Measurements from ENCODE around the gene TUBA4B. TPM values are rescaled to one million over a fixed set of nuclear protein-coding genes. Genes with fewer than 3 reads are reported as not detected.

The TUBA4B gene
- total RNA-seq, 2 experiments from 2014 or later = not detected

DNA sequence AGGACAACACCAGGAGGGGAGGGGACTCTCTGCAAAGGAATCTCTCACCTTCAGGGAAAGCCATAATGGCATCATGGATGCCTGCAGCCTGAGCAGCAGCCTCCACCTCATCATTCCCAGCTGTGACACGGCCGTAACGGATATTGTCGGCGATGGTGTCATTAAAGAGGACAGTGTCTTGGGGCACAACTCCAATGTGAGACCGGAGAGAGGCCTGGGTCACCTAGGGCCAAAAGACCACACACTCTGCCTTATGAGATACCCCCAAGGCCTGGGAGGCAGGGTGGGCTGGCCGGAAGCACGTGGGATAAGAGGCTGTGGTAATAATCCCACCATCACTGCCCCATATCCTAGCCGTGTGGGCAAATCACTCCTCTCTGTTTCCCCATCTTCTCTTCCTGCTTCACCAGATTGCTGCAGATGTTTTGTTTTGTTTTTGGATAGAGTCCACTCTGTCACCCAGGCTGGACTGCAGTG is 42.1 kb upstream of the TUBA4B start:
- peak overlapping the region; percentile 93 for H3K27ac Mint-ChIP-seq
- H3K27me3 Mint-ChIP-seq = no peaks in the 10 kb centered on the region
- H3K4me3 Mint-ChIP-seq = peak overlapping the region; percentile 63
- no peak for DNase-seq
- H3K9me3 Mint-ChIP-seq = no peaks in the 10 kb centered on the region
- H3K4me1 Mint-ChIP-seq = peaks cover 48% of the 10 kb centered on the region
- no peak for ATAC-seq (ENCODE audit: low read depth)
- H3K36me3 Mint-ChIP-seq = peaks cover 19% of the 10 kb centered on the region
- POLR2A ChIA-PET = interaction anchor here (0.7 to 1.9 kb wide), 13 partner anchors 10 to 152 kb away, joined by 3 to 31 read pairs (median 5); partner anchors contain the start of genes ANKZF1, ATG9A, CNPPD1 and TUBA4A

- DNase-seq = no peak
- H3K36me3 Mint-ChIP-seq = peaks cover 22% of the 10 kb centered on the region
- POLR2A ChIA-PET = interaction anchor here (1.2 kb wide), 1 partner anchor 36 kb away, joined by 3 read pairs; the partner anchor contains the start of gene CNPPD1
- H3K9me3 Mint-ChIP-seq = no peaks in the 10 kb centered on the region
- no peak overlapping the region for H3K4me3 Mint-ChIP-seq
- H3K27me3 Mint-ChIP-seq = no peaks in the 10 kb centered on the region
- H3K27ac Mint-ChIP-seq = peak overlapping the region; percentile 34
- no peak for ATAC-seq (ENCODE audit: low read depth)
- H3K4me1 Mint-ChIP-seq = peaks cover 45% of the 10 kb centered on the region
These were observed 40.0 kb upstream of the TUBA4B start for GRCh38 chr2:219213026-219213415.

DNA sequence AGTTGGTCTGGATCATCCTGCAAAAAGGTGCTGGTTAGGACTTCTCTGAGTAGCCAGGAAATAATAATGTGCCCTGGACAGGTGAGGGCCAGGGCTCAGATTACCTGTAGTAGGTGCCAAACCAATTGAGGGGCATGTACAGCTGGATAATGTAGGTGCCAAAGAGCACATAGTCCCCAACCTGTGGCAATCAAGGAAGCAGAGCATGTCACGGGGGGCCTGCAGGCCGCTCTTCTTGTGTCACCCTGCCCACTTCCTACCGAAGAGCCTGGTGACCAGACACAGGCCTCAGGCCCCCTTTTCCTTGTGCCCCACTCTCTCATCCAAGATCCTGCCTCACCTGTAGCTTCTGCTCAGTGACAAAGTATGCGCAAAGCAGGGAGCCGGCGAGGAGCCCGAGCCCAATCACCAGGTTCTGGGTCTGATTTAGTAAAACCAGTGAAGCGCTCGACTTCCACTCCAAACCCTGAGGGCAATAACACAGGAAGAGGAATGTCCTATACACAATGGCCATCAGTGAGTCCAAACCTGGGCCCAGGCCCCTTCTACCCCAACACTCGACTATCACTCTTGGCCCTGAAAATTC is 39.5 kb upstream of the TUBA4B start:
- peaks cover 17% of the 10 kb centered on the region for H3K36me3 Mint-ChIP-seq
- H3K27ac Mint-ChIP-seq = peak overlapping the region; percentile 34
- ATAC-seq (ENCODE audit: low read depth) = no peak
- POLR2A ChIA-PET = interaction anchor here (1.2 to 1.4 kb wide), 2 partner anchors 37 to 38 kb away, joined by 3 to 5 read pairs; partner anchors contain the start of gene CNPPD1
- no peaks in the 10 kb centered on the region for H3K9me3 Mint-ChIP-seq
- no peaks in the 10 kb centered on the region for H3K27me3 Mint-ChIP-seq
- no peak overlapping the region for H3K4me3 Mint-ChIP-seq
- DNase-seq = no peak
- peaks cover 40% of the 10 kb centered on the region for H3K4me1 Mint-ChIP-seq

GRCh38 chr2:219214141-219214540 is 38.9 kb upstream of the TUBA4B start:
- H3K27ac Mint-ChIP-seq = peak overlapping the region; percentile 28
- ATAC-seq (ENCODE audit: low read depth) = no peak
- H3K9me3 Mint-ChIP-seq = no peaks in the 10 kb centered on the region
- peaks cover 37% of the 10 kb centered on the region for H3K4me1 Mint-ChIP-seq
- DNase-seq = no peak
- H3K36me3 Mint-ChIP-seq = peaks cover 17% of the 10 kb centered on the region
- no peak overlapping the region for H3K4me3 Mint-ChIP-seq
- no peaks in the 10 kb centered on the region for H3K27me3 Mint-ChIP-seq
- POLR2A ChIA-PET = interaction anchor here (1.4 kb wide), 1 partner anchor 39 kb away, joined by 5 read pairs; no protein-coding TSS in a partner anchor

GRCh38 chr2:219214786-219215185 is 38.3 kb upstream of the TUBA4B start:
- Mint-ChIP-seq H3K4me3 (no peak overlapping the region), H3K36me3 (peaks cover 19% of the 10 kb centered on the region)
- POLR2A ChIA-PET = interaction anchor here (1.4 kb wide), 2 partner anchors 9 to 39 kb away, joined by 5 to 8 read pairs; partner anchors contain the start of gene ZFAND2B

DNA sequence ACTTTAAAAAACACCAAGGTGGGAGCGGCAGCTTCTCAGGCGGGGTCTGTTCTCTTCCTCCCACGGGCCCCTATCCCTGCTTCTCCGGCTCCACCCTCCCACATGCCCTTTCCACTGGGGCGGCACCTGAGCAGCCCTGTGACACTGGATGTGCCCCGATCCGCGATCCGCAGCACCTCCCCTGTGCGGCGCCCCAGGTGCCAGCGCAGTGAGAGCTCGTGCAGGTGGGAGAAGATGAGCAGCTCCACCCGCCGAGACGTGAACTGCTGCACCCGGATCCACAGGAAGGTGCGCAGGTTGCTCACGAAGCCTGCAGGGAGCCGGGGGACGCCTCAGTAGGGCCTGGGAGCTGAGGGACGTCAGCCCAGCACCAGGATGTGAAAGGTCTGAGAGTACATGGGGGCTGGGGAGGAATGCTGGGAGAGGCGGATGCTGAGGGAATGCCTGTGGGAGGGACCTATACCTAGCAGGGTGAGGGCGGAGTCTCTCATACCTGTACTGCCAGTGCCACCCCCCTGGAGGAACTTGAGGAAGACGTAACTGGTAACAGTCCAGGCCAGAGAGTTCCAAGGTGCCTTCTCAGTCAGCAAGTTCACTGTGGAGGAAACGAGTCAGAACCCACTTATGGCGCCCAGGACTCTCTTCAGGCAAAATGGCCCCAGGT is 37.0 kb upstream of the TUBA4B start:
- Mint-ChIP-seq H3K9me3 (no peaks in the 10 kb centered on the region), H3K4me1 (peaks cover 23% of the 10 kb centered on the region), H3K27ac (no peak overlapping the region), H3K36me3 (peaks cover 18% of the 10 kb centered on the region), H3K27me3 (no peaks in the 10 kb centered on the region), H3K4me3 (no peak overlapping the region)
- POLR2A ChIA-PET = interaction anchor here (0.7 to 3.7 kb wide), 5 partner anchors 10 to 39 kb away, joined by 3 to 34 read pairs (median 7); partner anchors contain the start of genes ANKZF1, ATG9A, CNPPD1 and STK16
- ATAC-seq (ENCODE audit: low read depth) = no peak
- DNase-seq = no peak

More at GRCh38 chr2:219214786-219215185, 38.3 kb upstream of the TUBA4B start:
- Mint-ChIP-seq H3K27ac (no peak overlapping the region), H3K4me1 (peaks cover 32% of the 10 kb centered on the region), H3K9me3 (no peaks in the 10 kb centered on the region), H3K27me3 (no peaks in the 10 kb centered on the region)
- DNase-seq = no peak
- ATAC-seq (ENCODE audit: low read depth) = no peak

- ATAC-seq (ENCODE audit: low read depth) (no peak), DNase-seq (no peak)
- Mint-ChIP-seq H3K27ac (no peak overlapping the region), H3K36me3 (peaks cover 17% of the 10 kb centered on the region), H3K27me3 (no peaks in the 10 kb centered on the region), H3K4me1 (peaks cover 18% of the 10 kb centered on the region), H3K4me3 (peak overlapping the region; percentile 35), H3K9me3 (no peaks in the 10 kb centered on the region)
- POLR2A ChIA-PET = interaction anchor here (1.1 to 3.7 kb wide), 3 partner anchors 10 to 29 kb away, joined by 3 to 34 read pairs (median 7); partner anchors contain the start of genes ANKZF1, ATG9A, STK16 and ZFAND2B
These were observed 36.5 kb upstream of the TUBA4B start for GRCh38 chr2:219216535-219216915.

- Mint-ChIP-seq H3K36me3 (peaks cover 15% of the 10 kb centered on the region), H3K27ac (peak overlapping the region; percentile 65), H3K4me1 (peaks cover 17% of the 10 kb centered on the region), H3K4me3 (peak overlapping the region; percentile 82), H3K9me3 (no peaks in the 10 kb centered on the region), H3K27me3 (no peaks in the 10 kb centered on the region)
- peak; percentile 39 for ATAC-seq (ENCODE audit: low read depth)
- POLR2A ChIA-PET = interaction anchor here (0.9 to 3.7 kb wide), 10 partner anchors 11 to 61 kb away, joined by 3 to 34 read pairs (median 7); partner anchors contain the start of genes ANKZF1, ATG9A, CNPPD1 and DNAJB2
- no peak for DNase-seq
These were observed 34.8 kb upstream of the TUBA4B start for GRCh38 chr2:219218217-219218731.

DNA sequence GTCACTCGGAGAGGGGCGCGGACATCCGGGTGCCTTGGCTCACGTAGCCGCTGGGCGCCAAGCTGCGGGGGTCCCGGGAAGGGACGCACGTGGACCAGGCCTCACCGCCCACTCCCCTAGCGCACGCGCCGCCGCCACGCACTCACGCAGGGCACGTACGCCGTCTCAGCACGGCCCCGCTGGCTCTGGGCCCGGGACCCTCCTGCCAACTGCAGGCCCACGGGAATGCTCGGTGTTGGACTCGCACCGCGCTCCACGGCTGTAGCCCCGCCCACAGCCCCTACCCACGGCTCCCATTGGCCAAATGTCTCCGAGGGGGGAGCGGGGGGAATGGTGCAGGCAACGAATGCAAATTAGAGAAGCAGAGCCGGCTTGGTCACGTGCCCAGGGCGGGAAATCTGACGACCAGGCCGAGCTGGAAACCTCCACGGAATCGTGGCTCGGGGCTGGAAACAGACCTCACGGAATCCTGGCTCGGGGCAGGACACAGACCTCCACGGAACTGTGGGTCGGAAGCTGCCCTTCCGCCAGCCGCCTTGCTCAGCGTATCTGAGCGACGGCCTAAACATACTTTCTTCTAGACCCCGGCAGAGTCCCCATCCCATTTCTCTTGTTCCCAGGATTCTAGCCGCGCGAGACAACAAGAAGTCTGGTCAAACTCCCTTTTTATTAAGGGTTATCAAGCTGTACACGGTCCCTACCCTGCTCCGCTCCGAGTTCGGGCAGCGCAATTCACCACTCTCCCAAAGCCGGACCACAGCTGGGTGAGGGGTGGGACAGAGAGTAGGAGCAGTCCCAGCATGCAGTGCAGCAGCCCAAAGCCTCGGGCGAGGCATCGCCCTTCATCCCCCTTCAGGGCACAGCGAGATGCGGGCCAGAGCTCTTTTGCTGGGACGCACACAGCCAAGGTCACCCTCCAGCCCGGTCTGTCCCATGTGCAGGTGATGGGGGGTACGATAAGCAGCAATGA is 34.0 kb upstream of the TUBA4B start, which contains the start of gene ABCB6:
TSS of gene ABCB6 (minus strand) at position 227 of the 970 bp plus-strand sequence. CDS start 285 bp downstream, outside the sequence.
- POLR2A ChIA-PET = interaction anchor here (0.7 to 3.7 kb wide), 11 partner anchors 10 to 76 kb away, joined by 3 to 34 read pairs (median 6); partner anchors contain the start of genes ANKZF1, ATG9A, CNPPD1 and DNAJB2

DNA sequence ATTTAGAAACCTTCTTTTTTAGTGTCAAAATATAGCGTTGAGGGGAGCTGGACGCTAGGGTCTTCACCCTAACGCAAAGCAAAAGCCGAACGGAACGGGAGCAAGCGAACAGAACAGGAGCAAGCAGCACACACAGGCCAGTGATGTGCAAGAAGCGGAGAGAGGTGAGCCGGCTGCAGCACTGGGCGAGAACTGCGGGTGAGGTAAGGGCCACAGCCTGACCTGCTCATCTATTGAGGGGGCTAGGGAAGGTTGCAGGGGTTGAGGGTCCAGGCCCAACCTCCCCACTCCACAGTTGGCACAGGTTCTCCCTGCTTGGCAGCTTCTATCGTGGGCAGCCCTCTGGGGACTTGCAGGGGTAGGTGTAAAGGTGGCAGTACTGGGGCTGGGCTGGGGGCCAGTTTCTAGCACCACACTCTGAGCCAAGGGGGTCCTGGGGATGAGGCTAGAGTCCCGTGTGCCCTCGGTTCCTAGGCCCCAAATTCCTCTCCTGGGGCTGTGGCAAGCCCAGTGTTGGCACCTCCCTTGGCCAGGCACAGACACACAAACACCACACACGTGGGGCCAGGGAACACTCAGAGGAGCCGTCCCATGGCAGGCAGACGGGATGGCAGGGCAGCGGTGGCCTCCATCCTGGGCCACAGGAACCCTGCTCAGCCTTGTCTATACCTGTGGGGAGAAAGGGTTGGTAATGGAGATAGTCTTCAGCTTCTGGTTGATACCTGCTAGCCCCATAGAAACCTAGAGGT is 33.1 kb upstream of the TUBA4B start:
- no peak overlapping the region for H3K27ac Mint-ChIP-seq
- H3K9me3 Mint-ChIP-seq = no peaks in the 10 kb centered on the region
- peaks cover 13% of the 10 kb centered on the region for H3K4me1 Mint-ChIP-seq
- no peak for ATAC-seq (ENCODE audit: low read depth)
- DNase-seq = no peak
- H3K27me3 Mint-ChIP-seq = no peaks in the 10 kb centered on the region
- POLR2A ChIA-PET = interaction anchor here (1.1 to 3.7 kb wide), 7 partner anchors 9 to 59 kb away, joined by 3 to 34 read pairs (median 6); partner anchors contain the start of genes ANKZF1, ATG9A, CNPPD1 and DNAJB2
- peaks cover 15% of the 10 kb centered on the region for H3K36me3 Mint-ChIP-seq
- no peak overlapping the region for H3K4me3 Mint-ChIP-seq

More for the DNA sequence above, 34.0 kb upstream of the TUBA4B start, which contains the start of gene ABCB6:
- H3K27ac Mint-ChIP-seq = peak within 1 kb of the TSS; percentile 65
- ATAC-seq (ENCODE audit: low read depth) = peak; percentile 86
- H3K36me3 Mint-ChIP-seq = peaks cover 15% of the 10 kb centered on the region
- peaks cover 15% of the 10 kb centered on the region for H3K4me1 Mint-ChIP-seq
- peak within 1 kb of the TSS; percentile 82 for H3K4me3 Mint-ChIP-seq
- peak; percentile 82 for DNase-seq
- no peaks in the 10 kb centered on the region for H3K9me3 Mint-ChIP-seq
- no peaks in the 10 kb centered on the region for H3K27me3 Mint-ChIP-seq

DNA sequence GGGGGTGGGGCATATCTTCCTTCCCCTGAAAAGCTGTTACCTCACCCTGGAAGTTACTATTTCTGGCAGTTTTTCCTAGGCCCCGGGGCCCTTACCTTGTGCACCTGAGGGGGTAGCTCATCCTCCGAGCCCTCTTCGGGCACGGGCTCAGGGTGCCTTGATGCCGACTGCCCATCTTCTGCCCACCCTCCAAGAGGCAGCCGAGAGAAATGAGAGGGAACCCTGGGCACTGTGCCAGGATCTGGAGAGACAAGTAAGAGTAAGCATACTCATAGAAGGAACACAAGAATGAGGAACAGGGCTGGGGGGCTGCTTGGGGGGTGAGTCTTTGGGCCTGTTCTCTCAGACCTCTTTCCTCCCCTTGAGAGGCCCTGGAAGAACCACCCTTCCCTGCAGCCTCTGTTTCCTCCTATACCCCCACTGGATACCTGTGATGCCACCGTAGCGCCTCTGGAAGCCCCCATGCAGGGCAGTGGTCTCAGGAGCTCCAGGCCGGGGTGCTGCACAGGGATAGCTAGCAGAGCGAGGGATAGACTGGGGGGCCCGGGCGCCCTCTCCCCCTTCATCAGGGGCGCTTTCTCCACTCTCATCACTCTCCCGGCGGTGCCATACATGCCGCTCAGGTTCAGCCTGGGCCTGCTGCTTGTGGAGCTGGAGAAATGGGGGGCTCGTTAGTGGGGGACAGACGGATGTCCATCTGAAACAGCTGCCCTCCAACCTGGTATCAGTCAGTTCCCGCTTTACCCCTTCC is 32.2 kb upstream of the TUBA4B start:
- Mint-ChIP-seq H3K27me3 (no peaks in the 10 kb centered on the region), H3K4me1 (peaks cover 17% of the 10 kb centered on the region), H3K9me3 (no peaks in the 10 kb centered on the region), H3K4me3 (no peak overlapping the region), H3K27ac (no peak overlapping the region), H3K36me3 (peaks cover 16% of the 10 kb centered on the region)
- POLR2A ChIA-PET = interaction anchor here (1.3 kb wide), 1 partner anchor 24 kb away, joined by 6 read pairs; the partner anchor contains the start of genes GLB1L and STK16
- DNase-seq = no peak
- ATAC-seq (ENCODE audit: low read depth) = no peak
